Measurements from ENCODE around the gene RBM20.

Gene RBM20

DNA sequence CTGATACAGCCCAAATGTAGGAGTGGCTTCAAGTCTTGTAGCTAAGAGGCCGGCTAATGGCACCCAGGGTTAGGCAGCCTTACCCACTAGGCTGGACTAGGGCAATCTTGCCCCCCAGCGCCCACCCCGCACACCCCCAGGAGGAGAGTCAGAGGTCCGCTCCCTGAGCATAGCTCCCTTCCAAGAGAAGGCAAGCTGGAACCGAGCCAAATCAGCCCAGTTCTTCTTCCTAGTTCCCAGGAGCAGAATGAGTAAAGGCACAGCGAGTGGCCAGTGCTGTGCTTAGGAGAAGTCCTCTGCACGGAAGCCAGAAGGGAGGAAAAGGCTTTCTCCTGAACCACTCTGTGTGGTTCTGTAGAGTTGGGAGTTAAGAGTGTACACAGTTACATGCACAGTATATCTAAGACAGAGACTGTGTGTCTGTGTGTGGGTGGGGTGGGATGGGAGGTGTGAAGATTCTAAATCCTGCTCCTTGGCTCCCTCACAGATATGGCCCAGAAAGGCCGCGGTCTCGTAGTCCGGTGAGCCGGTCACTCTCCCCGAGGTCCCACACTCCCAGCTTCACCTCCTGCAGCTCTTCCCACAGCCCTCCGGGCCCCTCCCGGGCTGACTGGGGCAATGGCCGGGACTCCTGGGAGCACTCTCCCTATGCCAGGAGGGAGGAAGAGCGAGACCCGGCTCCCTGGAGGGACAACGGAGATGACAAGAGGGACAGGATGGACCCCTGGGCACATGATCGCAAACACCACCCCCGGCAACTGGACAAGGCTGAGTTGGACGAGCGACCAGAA, 167.8 kb downstream of the RBM20 start:
- no peak for DNase-seq (ENCODE audit: low read depth)

DNA sequence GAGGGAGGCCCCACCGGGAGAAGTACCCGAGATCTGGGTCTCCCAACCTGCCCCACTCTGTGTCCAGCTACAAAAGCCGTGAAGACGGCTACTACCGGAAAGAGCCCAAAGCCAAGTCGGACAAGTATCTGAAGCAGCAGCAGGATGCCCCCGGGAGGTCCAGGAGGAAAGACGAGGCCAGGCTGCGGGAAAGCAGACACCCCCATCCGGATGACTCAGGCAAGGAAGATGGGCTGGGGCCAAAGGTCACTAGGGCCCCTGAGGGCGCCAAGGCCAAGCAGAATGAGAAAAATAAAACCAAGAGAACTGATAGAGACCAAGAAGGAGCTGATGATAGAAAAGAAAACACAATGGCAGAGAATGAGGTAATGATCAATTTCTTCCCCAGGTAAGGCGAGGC, 168.4 kb downstream of the RBM20 start:
- DNase-seq (ENCODE audit: low read depth) = no peak

DNA sequence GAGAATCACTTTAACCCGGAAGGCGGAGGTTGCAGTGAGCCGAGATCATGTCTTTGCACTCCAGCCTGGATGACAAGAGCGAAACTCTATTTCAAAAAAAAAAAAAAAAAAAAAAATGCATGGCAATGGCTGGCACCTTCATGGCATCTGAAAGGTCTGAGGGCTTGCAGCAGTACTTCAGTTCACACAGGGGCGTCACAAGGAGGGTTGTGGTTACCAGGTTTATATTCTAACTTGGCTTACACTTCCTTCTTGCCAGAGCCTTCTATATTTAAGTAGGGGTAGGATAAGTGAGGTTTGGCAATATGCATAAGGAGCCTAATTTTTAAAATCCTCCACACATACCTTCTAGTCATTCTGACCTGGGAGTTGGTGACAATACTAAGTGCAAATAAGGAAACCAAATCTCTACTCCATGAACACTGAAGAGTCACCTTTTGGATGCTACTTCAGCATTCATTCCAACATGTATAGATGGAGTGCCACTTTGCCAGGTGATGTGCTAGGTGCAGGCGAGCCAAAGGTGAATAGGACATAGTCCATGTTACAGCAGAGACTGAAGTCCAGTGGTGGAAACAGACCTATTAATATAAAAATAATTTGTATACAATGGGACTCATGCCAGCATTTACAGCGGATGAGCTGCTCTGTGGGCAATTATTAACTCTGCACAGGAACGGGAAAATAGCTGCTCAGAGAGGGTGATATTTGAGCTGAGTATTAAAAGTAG, 169.8 kb downstream of the RBM20 start:
- DNase-seq (ENCODE audit: low read depth) = no peak

DNA sequence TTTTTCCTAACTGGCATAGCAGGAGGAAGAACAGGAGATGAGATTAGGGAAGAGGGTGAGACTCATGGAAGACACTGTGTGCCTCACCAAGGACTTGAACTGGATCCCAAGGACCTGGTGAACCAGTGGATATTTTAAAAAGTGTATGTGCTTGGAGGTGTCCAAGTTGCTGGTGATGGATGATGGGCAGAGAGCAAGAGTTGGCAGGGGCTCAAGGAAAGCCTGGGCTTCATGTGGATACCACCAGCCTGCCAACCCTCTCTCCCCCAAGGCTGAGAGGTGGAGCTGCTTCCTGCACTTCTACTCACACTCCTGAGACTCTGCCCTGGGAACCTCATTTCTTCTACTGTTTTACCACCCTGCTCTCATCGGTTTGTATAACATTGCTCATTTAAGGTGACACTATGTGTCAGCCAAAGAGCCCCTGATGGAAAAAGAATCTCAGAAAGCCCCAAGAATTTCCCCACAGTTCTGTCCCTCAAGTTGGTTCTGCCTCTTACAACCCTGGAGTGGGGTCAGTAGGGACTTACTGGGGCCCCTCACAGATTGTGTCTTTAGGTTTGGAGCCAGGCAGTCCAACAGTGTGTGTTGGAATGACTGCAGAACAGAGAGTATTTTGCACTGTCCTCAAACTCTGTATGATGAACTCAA, 171.3 kb downstream of the RBM20 start:
- no peak for DNase-seq (ENCODE audit: low read depth)

DNA sequence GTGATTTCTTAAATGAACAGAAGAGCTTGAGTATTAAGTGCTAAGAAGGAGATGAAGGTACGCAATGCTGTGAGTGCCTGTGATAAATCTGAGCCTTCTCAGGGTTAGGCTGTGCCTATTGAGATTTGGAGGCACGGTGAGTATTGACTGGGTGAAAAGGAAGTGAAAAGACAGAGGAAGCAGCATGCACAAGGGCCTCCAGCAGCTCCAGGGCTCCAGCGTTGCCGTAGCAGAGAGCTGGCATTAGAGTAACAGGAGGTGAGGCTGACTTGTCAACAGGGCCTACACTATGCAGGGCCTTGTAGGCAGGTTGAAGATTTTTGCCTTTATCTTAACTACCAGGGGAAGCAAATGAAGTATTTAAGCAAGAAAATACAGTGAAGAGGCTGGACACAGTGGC, 173.5 kb downstream of the RBM20 start:
- no peak for DNase-seq (ENCODE audit: low read depth)

DNA sequence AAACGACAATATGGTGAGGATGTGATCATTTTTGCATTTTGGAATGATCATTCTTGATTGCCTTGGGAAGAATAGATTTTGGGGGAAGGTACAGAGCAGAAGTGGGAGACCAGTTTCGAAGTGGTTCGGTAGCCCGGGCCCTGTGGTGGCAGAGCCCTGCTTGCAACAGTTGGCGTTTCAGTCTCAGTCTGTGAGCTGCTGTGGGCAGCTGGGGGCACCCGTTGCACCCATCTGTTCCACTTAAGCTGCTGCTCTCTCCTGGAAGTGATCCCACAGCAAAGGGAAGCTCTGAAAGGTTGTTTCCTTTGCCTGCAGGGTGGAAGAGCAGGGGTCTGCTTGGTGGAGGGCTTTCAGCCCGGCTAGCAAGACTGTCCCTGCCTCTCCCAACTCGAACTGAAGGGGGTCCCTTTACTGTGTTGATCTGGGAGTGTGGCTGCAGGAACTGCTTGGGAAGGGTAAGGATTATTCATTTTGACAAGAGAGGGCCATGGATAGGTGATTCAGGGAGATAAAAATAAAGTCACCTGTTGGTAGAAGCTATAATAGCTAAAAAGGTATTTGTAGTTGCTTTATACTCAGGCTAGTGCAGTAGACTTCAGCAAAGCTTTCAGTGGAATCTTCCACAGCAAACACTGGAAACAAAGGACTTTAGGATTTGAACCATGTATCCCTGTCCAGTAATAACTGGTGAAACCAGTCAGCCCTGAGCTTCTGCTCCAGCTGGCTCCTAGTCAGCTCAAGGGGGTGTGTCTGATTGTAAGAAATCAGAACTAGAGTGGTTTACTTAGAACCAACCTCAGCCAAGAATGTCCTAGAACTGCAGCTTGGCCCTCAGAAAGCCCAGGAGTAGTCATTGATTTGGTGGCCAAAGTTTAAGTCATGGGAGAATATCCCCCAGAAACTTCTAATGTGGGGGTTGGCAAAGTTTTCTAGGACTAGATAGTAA, 174.4 kb downstream of the RBM20 start:
- no peak for DNase-seq (ENCODE audit: low read depth)

DNA sequence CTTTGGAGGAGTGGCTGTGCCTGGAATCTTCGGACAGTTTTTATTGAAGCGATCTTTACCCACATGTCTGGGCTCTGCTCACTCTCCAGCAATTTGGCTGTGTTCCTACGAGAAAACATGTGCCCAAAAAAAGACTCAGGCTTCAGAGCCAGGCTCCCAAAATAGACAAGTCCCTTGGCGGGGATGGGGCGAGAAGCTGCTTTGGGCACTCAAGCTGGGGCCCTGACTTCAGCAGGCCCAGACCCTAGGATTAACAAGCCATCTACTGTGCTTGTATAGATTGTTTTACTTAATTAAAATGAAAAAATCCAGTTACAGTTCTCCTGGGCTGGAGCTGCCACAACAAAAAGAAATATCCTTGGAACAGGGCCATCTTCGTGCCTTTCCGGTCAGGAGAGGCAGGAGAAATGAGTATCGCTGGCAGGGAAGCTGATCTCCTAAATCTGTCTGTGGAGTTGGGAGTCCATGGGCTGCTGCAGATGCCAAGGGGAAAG, 176.2 kb downstream of the RBM20 start:
- DNase-seq (ENCODE audit: low read depth) = no peak

DNA sequence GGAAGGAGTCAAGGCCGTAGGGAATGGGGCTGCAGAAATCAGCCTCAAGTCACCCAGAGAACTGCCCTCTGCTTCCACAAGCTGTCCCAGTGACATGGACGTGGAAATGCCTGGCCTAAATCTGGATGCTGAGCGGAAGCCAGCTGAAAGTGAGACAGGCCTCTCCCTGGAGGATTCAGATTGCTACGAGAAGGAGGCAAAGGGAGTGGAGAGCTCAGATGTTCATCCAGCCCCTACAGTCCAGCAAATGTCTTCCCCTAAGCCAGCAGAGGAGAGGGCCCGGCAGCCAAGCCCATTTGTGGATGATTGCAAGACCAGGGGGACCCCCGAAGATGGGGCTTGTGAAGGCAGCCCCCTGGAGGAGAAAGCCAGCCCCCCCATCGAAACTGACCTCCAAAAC, 177.4 kb downstream of the RBM20 start:
- no peak for DNase-seq (ENCODE audit: low read depth)

DNA sequence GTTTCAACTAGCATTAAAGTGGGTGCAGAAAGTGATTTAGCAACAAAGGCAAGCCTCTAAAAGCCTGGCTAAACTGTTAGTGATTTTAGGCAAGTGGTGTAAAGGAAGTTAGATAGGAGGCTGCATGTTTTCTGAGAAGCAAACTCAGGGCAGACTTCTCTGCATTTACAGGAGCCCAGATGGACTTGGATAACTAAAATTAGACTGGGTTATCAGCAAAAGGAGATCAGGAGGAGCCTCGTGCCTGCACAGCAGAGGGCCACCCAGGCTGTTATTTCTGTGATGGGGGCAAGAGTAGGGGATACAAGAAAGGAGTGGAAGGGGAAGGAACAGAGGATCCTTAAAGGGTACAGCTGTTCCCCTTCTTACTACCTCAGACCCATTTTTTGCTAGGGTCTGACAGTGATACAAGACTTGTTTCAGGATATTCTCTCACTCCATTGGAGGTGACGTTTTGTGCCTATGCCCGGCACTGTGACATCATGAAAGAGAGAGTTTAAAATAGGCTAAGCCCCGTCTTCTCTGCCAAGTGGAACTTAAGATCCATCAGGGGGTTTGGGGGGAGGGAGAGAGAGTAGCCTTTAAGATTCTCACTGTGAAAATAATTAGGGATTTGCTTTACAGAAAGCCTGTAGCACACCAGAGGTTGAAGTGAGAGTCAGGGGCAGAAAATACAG, 178.0 kb downstream of the RBM20 start:
- no peak for DNase-seq (ENCODE audit: low read depth)

DNA sequence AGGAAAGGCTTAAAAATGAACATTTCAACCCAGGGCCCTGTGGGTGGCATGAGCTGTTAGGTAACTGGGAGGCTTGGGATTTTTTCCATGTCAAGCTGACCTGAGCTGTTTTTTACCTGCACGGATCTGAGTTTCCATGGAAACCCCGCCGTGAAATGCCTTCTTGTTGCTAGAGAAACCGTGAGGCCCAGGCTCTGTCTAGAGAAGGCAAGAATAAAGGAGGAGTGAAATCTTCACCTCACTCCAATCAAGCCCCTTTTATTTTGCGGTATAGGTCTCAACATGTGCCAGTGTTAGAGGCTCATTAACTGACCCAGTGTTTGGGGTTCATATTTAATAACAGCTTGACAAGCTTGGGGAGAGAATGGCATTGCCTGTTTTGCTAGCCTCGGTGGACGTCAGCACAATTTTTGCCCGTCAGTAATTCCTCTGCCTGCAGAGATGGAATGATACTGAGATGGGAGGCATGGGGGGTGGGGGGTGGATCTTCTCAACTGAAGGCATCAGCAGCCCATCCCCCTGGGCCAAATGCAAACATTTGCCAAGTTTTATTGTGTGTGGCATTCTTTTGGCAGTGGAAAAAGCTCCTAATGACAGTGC, 178.7 kb downstream of the RBM20 start:
- DNase-seq (ENCODE audit: low read depth) = no peak

DNA sequence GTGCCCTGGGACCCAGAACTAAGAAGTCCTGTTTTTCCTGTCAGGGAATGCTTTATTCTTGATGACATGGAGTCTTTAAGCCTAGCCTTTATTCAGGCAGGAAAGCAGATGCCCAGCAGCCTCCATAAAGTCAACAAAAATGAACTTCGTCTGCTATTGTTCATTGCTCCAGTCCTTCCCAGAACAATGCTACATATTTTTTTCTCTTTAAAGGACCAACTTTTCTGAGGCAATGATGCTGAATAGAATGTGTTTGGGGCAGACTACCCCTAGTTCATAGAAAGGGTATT, 180.0 kb downstream of the RBM20 start:
- DNase-seq (ENCODE audit: low read depth) = no peak

DNA sequence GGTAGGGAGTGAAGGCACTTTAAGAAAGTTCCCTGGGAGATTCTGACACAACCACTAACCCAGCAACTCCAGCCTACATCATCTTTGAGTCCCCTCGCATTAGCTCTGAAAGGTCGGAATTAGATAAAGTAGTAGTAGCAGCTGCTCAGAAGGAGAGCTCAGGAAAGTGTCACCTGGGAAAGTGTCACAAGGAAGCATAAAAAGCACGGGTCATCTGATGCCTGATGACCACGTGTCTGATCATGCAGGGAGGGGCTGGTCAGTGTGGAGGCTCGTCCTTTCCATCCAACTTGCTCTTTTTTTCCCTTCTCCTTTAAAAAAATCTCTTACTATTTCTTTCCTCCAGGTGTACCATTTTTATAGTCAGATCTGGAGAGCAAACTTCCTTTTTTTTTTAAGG, 180.5 kb downstream of the RBM20 start:
- no peak for DNase-seq (ENCODE audit: low read depth)

DNA sequence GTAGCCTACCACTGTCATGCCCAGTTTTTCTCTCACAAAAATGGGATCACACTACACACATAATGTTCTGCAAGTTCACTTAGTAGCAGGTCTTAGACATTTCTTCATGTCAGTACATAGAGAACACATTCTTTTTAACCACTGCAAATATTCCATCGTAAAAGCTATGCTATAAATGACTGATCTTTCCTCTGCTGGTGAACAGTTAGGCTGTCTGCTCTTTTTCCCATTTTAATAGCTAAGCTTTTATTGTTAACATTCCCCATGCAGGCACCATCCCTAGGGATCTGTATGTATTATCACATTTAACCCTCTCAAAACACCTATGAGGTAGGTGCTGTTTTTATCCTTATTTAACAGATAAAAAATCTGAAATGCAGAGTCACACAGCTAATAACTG, 181.4 kb downstream of the RBM20 start:
- DNase-seq (ENCODE audit: low read depth) = no peak

DNA sequence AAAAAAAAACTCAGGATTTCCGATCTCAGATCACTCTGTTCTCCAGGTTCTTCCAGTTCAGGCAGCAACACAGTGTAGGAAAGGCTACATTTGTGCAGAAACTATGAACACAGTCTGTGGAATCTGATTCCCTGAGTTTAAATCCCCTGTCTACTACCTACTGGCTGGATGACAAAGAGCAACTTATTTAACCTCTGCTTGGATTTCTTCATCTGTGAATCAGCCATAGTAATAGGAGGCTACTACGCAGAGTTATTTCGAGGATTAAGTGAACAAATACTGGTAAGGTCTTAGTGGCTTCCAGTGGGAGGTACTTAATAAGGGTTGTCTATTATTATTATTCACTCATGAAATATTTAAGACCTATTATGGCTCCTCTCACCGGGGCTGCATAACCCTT, 183.3 kb downstream of the RBM20 start:
- DNase-seq (ENCODE audit: low read depth) = no peak

DNA sequence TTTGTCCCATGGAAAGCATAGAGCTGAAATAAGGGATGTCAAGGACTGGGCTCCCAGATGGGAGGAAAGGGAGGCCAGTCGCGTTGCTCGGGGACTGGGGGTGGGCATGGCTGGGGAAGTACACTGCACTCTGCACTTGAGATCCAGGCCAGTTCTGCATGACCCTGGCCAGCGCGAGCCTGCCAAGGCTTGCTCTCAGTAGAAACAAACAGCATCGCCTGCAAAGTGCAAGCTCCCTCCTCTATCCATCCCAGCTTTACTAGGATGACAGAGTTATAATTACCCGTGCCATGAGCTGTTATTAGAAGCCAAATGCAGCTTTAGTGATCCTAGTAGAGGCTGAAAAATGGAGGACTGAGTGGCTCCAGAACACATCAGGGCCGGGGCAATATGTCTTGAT, 183.7 kb downstream of the RBM20 start:
- DNase-seq (ENCODE audit: low read depth) = no peak

DNA sequence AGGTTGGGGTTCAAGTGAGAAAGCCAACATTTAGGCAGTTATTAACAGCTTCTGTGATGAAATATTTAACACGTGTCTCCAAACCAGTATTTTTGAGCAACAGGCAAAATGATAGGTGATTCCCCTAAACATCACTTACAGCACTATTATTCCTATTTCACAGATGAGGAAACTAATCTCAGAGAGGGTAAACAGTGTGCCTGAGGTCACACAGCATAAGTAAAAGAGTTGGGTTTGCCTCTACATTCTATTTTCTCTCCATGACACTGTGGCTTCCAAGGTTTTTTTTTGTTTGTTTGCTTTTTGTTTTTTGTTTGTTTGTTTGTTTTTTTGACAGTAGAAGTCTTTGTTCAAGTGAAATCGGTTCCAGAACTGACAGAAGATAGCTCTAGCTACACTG, 184.4 kb downstream of the RBM20 start:
- DNase-seq (ENCODE audit: low read depth) = no peak

DNA sequence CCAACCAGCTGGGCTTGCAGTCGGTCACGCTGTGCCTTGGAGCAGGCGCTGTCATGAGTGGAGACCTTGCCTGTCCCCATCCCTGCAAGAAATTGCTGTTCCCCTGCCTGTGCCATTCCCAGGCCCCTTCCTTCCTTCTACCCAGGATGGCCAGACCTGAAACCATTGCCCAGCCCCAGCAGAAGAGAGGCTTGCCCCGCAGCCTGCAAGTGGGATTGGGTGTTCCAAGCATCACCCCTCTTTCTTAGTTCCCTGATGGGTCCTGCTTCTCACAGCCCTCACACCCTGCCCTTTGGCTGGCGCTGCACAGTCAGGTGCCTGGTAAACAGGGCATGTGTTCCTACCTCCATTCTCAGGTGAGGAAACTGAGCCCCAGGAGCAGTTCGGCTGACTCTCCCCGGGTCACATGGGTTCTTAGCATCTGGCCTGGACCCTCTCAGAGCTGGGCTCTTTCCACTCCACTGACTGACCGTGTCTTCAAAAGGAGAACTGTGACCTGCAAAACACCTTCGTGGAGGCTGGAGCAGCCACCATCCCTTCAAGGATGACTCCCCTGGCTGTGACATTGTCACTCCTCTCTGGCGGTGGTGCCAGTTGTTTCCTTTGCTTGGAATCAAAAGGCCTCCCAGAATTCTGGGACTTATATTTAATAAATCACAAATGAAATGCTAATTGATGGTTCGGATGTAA, 185.7 kb downstream of the RBM20 start:
- no peak for DNase-seq (ENCODE audit: low read depth)

DNA sequence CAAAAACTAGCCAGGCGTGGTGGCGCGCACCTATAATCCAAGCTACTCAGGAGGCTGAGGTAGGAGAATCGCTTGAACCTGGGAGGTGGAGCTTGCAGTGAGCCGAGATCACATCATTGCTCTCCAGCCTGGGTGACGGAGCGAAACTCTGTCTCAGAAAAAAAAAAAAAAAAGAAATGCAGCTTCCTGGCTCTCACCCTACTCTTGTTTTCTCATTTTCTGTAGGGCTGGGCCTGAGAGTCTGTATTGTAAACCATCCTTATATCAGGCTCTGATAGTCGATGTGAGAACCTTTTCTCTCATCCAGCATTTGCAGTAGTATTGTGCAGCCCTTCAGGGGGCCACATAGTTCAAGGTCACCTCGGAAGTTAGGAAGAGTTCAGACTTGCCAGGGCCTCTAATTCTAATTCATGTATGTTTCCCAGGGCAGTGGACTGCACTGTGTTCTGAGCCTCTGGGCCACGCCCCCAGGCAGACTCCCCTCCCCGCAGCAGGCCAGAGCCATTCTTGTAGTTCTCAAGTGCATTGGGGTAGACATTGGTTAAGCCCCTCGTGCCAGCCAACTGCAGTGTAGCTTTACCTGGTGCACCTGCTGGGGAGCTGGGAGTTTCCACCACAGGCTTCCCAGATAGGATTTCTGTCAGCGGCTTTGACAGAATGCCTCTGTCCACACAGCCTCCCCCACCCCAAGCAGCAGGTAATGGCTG, 189.3 kb downstream of the RBM20 start:
- DNase-seq (ENCODE audit: low read depth) = no peak

DNA sequence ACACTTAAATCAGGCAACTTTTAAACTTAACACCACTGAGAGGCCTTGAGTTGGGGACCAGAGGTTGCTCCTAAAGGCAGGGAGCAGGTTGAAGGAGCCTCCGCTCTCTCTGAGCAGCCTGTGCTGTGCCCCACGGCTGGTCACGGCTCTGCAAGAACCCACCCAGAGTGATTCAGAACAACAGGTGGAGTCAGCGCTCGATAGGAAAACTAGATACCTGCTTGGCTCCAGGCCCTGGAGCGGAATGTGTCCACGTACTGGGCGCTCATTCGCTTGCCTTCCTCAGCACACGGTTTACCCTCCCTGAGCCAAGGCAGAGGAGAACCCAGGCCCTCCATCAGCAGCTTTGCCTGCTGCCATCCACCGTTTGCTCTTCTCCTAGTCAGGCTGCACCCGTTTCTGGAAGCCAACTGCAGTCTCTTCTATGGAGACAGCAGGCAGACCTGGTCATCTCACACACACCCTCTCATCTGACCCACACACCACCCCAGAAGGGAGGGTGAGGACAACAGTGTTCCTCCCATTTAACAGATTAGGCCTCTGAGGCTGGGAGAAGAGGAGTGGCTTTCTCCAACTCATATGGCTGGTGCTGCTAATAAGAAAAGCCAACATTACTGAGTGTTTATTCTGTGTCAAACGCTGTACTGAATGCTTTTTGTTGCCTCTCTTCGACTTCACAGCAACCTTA, 189.9 kb downstream of the RBM20 start:
- DNase-seq (ENCODE audit: low read depth) = no peak

All from stimulated activated CD4-positive, alpha-beta T cell treated with anti-CD3 and anti-CD28 coated beads, Interleukin-2, amount 100 ng/mL, for 4 hours (primary cell).